Calu3 (cell line): ENCODE data around the gene PCDHGC3. TPM values are rescaled to one million over a fixed set of nuclear protein-coding genes. Genes with fewer than 3 reads are reported as not detected.

Experiments used
- BruUV-seq: library from RNA; stranded (reverse); fragments of 400-500 nt; replicated peaks from 2 replicates; lab custom pipeline; 2021; lab: Mats Ljungman, UMichigan
- CTCF ChIA-PET: fragments of 300-600 bp; sonication (Branson Sonifier 250); formaldehyde crosslinking; loops from one replicate; lab custom pipeline; 2022; ENCODE audit warnings: antibody characterized with exemption; lab: Charles Lee
- DNase-seq: peaks from one replicate; pipeline ENCODE4 v3.0.0; 2022
- H3K27ac Mint-ChIP-seq: one replicate; pipeline ENCODE4 v1.8.0; 2022; ENCODE audit warnings: mixed read lengths; ENCODE audit not compliant: unreplicated experiment
- H3K27me3 Mint-ChIP-seq: one replicate; pipeline ENCODE4 v1.8.0; 2022; ENCODE audit warnings: mixed read lengths; ENCODE audit not compliant: unreplicated experiment
- H3K36me3 Mint-ChIP-seq: one replicate; pipeline ENCODE4 v1.8.0; 2022; ENCODE audit warnings: mild to moderate bottlenecking, moderate library complexity, mixed read lengths; ENCODE audit not compliant: insufficient read depth, unreplicated experiment
- H3K4me1 Mint-ChIP-seq: one replicate; pipeline ENCODE4 v1.8.0; 2022; ENCODE audit warnings: mild to moderate bottlenecking, low read depth, mixed read lengths; ENCODE audit not compliant: unreplicated experiment
- H3K4me3 Mint-ChIP-seq: one replicate; pipeline ENCODE4 v1.8.0; 2022; ENCODE audit warnings: mild to moderate bottlenecking, low read depth, moderate library complexity, mixed read lengths; ENCODE audit not compliant: unreplicated experiment
- H3K9me3 Mint-ChIP-seq: one replicate; pipeline ENCODE4 v1.8.0; 2022; ENCODE audit warnings: low read depth, mixed read lengths; ENCODE audit not compliant: unreplicated experiment
- CTCF ChIP-seq: fragments of 200-600 bp; IDR thresholded peaks from one replicate; pipeline ENCODE4 v1.8.0; 2022; ENCODE audit warnings: antibody characterized with exemption; ENCODE audit not compliant: unreplicated experiment
- intact Hi-C: fragments of 100-400 bp; cut with micrococcal nuclease; formaldehyde crosslinking; loops from one replicate; pipeline ENCODE4 v1.10.0; 2022; ENCODE audit not compliant: unreplicated experiment
- total RNA-seq: library from RNA; stranded (reverse); gene quantifications from 2 replicates; pipeline ENCODE4 v1.2.3, GENCODE V29; 2022

PCDHGC3 gene
- total RNA-seq, 1 experiment from 2014 or later, result 73.0 TPM

GRCh38 chr5:141494761-141495452 lies 19.1 kb downstream of the PCDHGC3 start:
- H3K27me3 Mint-ChIP-seq, result no peaks in the 10 kb centered on the region
- peak overlapping the region; percentile 12 for H3K27ac Mint-ChIP-seq
- H3K36me3 Mint-ChIP-seq, result peaks cover 6% of the 10 kb centered on the region
- CTCF ChIA-PET, result no interaction called here
- no peak for TF ChIP-seq CTCF
- intact Hi-C loops, result no loop called here
- H3K4me3 Mint-ChIP-seq, result no peak overlapping the region
- no TSS peak for BruUV-seq
- no peaks in the 10 kb centered on the region for H3K4me1 Mint-ChIP-seq
- no peaks in the 10 kb centered on the region for H3K9me3 Mint-ChIP-seq
- no peak for DNase-seq

GRCh38 chr5:141495453-141495811 lies 19.7 kb downstream of the PCDHGC3 start:
- Mint-ChIP-seq H3K27ac (peak overlapping the region; percentile 12), H3K36me3 (peaks cover 6% of the 10 kb centered on the region), H3K27me3 (no peaks in the 10 kb centered on the region), H3K9me3 (no peaks in the 10 kb centered on the region), H3K4me3 (no peak overlapping the region), H3K4me1 (no peaks in the 10 kb centered on the region)
- intact Hi-C loops, result no loop called here
- BruUV-seq, result no TSS peak
- CTCF ChIA-PET, result no interaction called here
- no peak for DNase-seq
- no peak for TF ChIP-seq CTCF

- Mint-ChIP-seq H3K4me1 (no peaks in the 10 kb centered on the region), H3K9me3 (no peaks in the 10 kb centered on the region), H3K27ac (no peak overlapping the region), H3K4me3 (no peak overlapping the region), H3K27me3 (no peaks in the 10 kb centered on the region), H3K36me3 (peaks cover 1% of the 10 kb centered on the region)
- CTCF ChIA-PET, result interaction anchor here (2.4 kb wide), 1 partner anchor 20 kb away, joined by 5 read pairs; the partner anchor contains the start of gene PCDHGC3
- no TSS peak for BruUV-seq
- DNase-seq, result no peak
- no peak for TF ChIP-seq CTCF
- intact Hi-C loops, result no loop called here
Measured at GRCh38 chr5:141496038-141496437, 20.3 kb downstream of the PCDHGC3 start.

- no peak for TF ChIP-seq CTCF
- Mint-ChIP-seq H3K4me1 (no peaks in the 10 kb centered on the region), H3K9me3 (no peaks in the 10 kb centered on the region), H3K27ac (no peak overlapping the region), H3K4me3 (no peak overlapping the region), H3K36me3 (peaks cover 25% of the 10 kb centered on the region), H3K27me3 (no peaks in the 10 kb centered on the region)
- DNase-seq, result no peak
- no TSS peak for BruUV-seq
- CTCF ChIA-PET, result interaction anchor here (1.1 kb wide), 1 partner anchor 273 kb away, joined by 3 read pairs; no protein-coding TSS in a partner anchor
- intact Hi-C loops, result no loop called here
Measured at GRCh38 chr5:141501761-141502160, 26.0 kb downstream of the PCDHGC3 start.
